ENCODE measurements around the gene CD36.

DNA sequence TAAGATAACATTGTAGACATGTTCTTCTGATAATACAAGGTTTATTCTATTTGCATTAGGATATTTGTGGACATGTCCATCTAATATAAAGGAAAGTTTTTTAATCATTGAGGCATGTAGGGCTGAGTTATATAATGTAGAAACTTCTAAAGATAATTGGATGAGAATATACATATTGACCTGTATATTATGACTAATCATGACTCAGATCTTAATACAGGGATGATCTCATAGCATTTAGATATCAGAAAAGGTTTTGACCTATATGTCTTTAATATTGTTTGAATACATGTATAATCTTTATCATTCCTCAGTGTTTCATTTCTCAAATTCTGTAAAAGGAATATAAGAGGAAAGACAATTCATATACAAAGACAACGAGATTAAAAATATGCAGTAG, 39.2 kb downstream of the CD36 start:
- TF ChIP-seq, protein P1, sequence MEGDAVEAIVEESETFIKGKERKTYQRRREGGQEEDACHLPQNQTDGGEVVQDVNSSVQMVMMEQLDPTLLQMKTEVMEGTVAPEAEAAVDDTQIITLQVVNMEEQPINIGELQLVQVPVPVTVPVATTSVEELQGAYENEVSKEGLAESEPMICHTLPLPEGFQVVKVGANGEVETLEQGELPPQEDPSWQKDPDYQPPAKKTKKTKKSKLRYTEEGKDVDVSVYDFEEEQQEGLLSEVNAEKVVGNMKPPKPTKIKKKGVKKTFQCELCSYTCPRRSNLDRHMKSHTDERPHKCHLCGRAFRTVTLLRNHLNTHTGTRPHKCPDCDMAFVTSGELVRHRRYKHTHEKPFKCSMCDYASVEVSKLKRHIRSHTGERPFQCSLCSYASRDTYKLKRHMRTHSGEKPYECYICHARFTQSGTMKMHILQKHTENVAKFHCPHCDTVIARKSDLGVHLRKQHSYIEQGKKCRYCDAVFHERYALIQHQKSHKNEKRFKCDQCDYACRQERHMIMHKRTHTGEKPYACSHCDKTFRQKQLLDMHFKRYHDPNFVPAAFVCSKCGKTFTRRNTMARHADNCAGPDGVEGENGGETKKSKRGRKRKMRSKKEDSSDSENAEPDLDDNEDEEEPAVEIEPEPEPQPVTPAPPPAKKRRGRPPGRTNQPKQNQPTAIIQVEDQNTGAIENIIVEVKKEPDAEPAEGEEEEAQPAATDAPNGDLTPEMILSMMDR (IDR thresholded peaks at IDR 0.05; ENCODE audit: insufficient read depth, low read depth, low read length): no peak
- no peak for TF ChIP-seq EZH2 (IDR thresholded peaks at IDR 0.05; ENCODE audit: insufficient read depth, low read length)

Measured in astrocyte (in vitro differentiated cells and primary cell).